HUDEP-2 (cell line): ENCODE measurements around the gene DNAJC6.
"Not testable (repeated sequence)": the region's sequence is repeated elsewhere in the genome, so short reads cannot be mapped to it uniquely, and the experiment has no call there.

ENCODE experiments used
- DNase-seq, 76 experiments: peaks; one replicate each; lab custom pipeline; 2025; ENCODE audit not compliant: unreplicated experiment in 76 of 76; lab: John Stamatoyannopoulos, UW

The DNAJC6 gene

DNA sequence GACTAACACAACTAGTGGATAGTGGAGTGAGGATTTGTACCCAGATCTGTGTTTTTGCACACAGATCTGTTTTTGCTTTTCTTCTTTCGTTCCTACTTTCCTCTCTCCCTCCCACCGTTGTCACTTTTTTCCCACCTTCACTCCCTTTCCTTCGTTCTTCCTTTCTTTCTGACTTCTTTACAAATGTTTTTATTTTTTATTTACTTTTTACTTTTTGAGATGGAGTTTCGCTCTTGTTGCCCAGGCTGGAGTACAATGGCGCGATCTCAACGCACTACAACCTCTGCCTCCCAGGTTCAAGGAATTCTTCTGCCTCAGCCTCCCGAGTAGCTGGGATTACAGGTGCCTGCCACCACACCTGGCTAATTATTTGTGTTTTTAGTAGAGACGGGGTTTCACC, 17.5 kb upstream of the DNAJC6 start:
- DNase-seq: not testable (repeated sequence)

GRCh38 chr1:65292861-65293593, 16.3 kb upstream of the DNAJC6 start:
- peak in 75 of 76 experiments; percentile 28 to 99 (median 93) for DNase-seq

DNA sequence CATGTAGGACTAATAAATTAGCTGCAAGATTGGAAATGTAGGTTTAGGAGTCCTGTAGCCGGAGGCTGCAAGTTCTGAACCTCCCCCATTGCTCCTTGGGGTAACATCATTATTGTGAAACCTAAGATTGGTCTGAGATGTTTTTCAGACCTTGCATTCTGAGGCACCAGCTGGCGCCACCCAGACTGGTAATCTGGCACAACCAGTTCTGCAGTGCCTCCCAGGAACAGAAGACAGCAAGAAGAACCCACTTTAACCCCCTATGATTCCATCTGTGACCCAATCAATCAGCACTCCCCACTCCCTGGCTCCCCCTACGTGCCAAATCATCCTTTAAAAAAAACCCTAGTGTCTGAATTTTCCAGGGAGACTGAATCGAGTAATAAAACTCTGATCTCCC, 11.6 kb upstream of the DNAJC6 start:
- DNase-seq: peak in 6 of 76 experiments; percentile 14 to 37 (median 22)

GRCh38 chr1:65299328-65299727, 10.0 kb upstream of the DNAJC6 start:
- no peak for DNase-seq

- DNase-seq: peak in 1 of 76 experiments; percentile 15
These were observed 501 bp upstream of the DNAJC6 start for GRCh38 chr1:65308781-65309303.

- DNase-seq: peak in 71 of 76 experiments; percentile 38 to 88 (median 75)
These were observed 790 bp downstream of the DNAJC6 start for GRCh38 chr1:65310078-65310587.

- peak in 6 of 76 experiments; percentile 9 to 30 (median 11) for DNase-seq
These were observed 2.4 kb downstream of the DNAJC6 start for GRCh38 chr1:65311760-65312159.

DNA sequence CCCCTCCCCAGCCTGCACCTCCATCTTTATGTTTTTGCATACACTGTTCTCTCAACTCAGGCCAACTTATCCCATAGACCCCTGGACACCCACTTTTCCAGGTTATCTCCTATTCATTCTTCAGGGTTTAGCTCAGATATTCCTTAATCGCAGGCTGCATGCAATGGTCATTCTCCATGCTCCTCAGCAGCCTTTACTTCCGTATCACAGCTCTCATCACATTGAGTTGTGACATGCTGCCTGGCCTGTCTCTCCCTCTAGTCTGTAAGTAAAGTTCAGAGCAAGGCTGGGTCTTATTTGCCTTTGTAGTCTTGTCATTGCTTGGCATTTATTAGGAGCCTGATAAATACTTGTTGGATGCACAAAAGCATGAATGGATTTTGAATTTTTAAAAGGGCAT, 6.9 kb downstream of the DNAJC6 start:
- peak in 1 of 76 experiments; percentile 6 for DNase-seq

DNA sequence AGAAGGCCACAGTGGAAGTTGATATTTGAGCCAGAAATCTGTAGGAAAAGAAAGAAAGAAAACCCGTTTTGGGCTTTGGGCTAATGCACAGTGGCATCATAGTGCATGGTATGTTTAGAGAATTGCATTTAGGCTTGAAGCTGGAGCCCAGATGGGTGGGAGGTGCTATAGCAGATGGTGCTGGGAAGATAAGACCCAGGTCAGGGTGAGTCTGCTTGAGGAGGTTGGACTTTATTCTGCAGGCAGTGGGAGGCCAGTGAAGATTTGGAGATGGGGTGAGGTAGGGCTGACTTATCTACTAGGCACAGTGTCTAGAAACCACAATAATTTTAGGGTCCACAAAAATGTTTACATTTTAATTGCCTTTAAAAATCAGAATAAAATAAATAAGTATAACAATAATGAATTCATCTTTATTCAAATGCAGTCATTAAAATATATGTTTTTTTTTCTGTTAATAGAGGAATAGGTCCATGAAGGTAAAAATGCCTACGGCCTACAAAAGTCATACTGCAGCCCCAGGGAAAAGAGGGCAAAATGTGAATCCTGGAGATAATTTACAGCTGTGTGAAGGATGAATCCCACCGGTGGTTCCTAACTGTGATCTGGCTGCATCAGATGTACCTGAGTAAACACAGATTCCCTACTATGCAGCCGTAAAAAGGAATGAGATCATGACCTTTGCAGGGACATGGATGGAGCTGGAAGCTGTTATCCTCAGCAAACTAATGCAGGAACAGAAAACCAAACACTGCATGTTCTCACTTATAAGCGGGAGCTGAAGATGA, 8.7 kb downstream of the DNAJC6 start:
- peak in 74 of 76 experiments; percentile 16 to 96 (median 86) for DNase-seq

DNA sequence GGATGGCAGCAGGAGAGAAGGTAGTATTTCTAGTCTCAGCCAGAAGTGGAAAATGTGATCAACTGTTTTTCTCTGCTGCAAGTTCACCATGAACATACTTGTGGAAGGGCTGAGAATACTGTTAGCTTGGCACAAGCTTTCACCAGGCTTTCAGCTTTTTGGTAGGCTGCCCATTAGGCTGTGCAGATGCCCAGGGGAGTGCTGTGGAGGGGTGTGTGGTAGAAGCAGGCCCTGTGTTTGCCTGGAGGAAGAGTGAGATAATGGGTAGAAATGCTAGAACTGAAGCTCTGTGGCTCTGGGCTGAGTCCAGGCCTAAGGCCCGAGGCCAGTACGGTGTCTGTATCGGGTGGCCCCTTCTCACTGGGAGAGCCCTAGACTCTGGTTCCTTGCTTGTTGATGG, 9.8 kb downstream of the DNAJC6 start:
- peak in 74 of 76 experiments; percentile 19 to 89 (median 65) for DNase-seq

- DNase-seq: peak in 6 of 76 experiments; percentile 6 to 22 (median 9)
These were observed 10.4 kb downstream of the DNAJC6 start for GRCh38 chr1:65319754-65320153.

DNA sequence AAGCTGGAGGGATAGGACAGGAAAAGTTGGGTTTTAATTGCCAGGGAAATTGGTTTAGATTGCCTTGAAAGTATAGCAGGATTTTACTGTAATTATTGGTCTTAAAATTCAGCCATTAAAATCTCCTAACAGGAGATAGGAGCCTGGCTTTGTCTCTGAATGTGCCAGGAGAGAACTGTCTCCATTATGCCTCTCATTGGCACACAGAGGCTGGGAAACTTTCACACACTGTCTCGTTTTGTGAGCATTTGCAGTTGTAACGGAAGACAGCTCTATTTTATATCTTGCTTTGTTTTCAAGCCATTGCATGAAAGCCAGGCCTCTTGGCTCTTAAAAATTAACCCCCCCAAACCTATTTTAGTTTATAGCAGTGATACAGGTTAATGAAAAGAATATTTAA, 12.5 kb downstream of the DNAJC6 start:
- DNase-seq: no peak

DNA sequence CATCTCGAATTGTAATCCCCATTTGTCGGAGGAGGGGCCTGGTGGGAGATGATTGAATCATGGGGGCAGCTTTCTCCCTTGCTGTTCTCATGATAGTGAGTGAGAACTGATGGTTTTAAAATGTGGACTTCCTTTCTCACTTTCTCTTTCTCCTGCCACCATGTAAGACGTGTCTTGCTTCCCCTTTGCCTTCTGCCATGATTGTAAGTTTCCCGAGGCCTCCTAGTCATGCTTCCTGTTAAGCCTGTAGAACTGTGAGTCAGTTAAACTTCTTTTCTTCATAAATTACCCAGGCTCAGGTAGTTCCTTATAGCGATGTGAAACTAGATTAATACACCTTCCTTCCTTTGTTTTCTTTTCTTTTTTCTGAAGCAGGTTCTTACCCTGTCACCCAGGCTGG, 13.9 kb downstream of the DNAJC6 start:
- DNase-seq: no peak

DNA sequence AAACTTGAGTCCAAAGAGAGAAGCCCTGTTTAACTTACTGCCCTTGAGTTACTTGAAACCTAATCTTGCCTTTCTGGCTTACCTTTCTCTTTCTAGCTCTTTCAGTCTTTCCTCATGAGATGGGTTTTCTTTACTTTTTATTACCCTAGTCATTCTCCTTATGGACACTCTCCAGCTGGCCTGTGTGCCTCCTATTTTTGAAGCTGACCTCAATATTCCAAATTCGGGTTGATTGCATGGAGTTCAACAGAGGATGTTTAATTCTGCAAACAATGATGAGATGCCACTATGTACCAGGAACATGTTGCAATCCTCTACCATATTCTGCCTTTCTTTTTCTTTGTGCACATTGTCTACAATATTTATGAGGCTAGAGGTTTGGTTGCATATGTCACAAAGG, 20.7 kb downstream of the DNAJC6 start:
- DNase-seq: no peak

DNA sequence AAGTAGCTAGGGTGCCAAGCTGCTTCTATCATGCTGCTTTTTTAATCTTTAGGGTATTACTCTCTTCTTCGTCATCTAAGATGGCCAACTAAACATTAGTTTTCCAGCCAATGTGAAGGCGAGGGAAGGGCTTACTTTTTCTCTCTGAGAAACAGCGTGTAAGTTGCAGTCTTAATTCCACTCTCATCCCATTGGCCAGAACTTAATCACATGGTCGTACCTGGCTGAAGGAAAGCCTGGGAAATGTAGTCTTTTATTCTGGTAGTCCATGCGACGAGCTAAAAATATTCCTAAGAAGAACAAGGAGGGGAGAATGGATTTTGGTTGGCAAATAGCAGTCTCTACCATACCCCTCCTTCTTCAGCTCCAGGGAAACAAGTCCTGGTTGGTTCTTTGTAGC, 21.5 kb downstream of the DNAJC6 start:
- DNase-seq: no peak

DNA sequence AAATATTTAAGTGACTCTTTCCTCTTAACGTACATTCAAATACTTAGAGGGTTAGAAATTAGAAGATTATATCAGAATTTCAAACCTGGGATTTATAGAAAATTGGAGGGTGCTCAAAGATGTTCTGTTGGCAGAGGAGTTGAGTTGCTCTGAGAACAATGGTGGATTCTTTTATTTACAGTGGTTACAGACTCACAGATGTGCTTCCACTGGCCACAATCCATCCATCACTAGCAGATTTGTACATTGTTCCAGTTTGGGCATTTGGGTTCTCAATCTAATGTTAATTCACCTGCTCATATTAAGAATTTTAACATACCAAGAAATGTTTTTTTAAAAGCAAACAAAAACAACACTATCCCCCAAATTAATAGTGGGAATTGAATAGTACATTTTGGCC, 23.5 kb downstream of the DNAJC6 start:
- DNase-seq: no peak

DNA sequence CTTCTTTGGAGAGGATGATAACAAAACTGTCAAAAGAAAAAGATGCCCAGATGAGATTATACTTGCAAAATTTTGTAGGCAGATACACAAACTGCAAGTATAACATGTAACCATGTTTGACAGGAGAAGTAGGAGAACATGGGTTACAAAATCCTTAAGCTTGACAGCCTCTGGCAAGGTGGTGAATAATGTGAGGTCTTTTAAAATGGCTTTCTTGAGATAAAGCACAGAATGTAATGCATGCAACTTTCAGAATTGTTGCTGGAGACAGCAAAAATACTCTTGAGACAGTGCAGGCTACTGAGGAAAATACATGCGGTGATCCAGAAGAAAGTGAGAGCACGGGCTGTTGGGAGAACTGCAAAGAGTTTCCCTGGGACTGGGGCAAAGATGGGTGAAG, 24.7 kb downstream of the DNAJC6 start:
- no peak for DNase-seq

DNA sequence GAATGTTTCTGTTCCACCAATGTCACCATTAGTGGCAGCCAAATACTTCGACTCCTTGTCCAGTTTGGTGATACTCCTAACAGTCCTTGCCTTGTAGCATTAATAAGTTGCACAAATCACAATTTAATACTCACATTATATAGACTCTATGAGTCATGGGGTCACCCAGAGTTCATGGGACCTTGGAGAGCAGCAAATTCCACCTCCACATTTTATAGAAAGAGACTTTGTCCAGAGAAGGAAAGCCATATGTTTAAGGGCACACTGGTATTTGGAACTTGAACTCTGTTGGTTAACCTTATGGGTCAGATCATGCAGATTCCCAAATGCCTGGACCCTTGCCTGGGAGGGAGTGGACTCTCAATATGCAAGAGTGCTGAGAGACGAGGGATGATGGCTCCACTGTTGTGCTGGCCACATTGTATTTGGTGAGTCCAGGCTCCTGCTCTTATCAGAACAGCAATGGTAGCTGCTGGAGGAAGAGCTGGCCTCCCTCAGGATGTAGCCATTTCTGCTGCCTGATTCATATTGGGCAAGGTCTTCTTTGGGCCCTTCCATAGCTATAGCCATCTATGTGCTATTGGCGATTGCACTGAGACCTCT, 30.6 kb downstream of the DNAJC6 start:
- no peak for DNase-seq

DNA sequence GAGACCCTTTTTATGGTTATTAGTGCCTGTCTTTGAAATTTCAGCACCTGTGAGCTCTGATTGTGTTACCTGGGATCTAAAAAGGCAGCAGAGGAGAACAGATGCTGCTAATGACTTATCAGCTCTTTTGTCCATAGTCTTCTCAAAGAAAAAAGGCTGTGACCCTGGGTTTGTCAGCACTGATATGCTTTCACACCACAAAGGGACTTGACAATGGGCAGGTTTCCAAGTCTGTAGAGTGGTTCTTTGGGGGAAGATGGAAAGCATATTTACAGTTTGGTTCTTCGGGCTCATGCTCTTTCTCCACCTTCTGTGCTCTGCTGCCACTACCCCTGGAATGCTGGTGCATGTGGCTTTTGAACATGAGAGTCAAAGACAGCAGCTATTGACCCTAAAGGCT, 32.0 kb downstream of the DNAJC6 start:
- peak in 19 of 76 experiments; percentile 7 to 52 (median 32) for DNase-seq

DNA sequence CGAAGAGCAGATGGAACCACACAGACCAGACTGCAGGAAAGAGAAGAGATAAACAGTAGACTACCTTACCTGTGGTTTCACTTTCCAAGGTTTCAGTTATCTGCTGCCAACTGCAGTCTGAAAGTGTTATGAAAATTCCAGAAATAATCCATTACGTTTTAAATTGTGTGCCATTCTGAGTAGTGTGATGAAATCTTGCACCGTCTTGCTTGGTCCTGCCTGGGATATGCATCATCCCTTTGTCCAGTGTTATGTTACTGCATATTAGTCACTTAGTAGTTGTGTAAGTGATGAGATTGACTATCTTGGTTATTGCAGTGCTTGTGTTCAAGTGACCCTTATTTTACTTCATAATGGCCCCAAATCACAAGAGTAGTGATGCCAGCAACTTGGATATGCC, 33.9 kb downstream of the DNAJC6 start:
- no peak for DNase-seq
